Activated T-cell treated with anti-CD3 and anti-CD28 coated beads, Interleukin-2, amount 50 U/mL, for 72 hours (primary cell): ENCODE data around the gene CARS2. TPM values are rescaled to one million over a fixed set of nuclear protein-coding genes. Genes with fewer than 3 reads are reported as not detected.
"Not testable (repeated sequence)": the region's sequence is repeated elsewhere in the genome, so short reads cannot be mapped to it uniquely, and the experiment has no call there.

Source experiments
- ATAC-seq, 2 donors: fragments of 150-1000 bp; cut with Tn5 transposase; replicated peaks in 1 of 2; 2 replicates each; pipeline ENCODE4 v1.10.0; 2021; ENCODE audit warnings: moderate library complexity in 2 of 2, mild to moderate bottlenecking in 1 of 2
- DNase-seq, 2 donors: peaks; one replicate each; pipeline ENCODE4 v3.0.0; 2021 to 2022; ENCODE audit warnings: mixed read lengths in 1 of 2
- H3K27ac Mint-ChIP-seq: one replicate; pipeline ENCODE4 v1.8.0; 2022; ENCODE audit warnings: mild to moderate bottlenecking, moderate library complexity, mixed read lengths
- H3K27me3 Mint-ChIP-seq: one replicate; pipeline ENCODE4 v1.8.0; 2022; ENCODE audit warnings: low read depth, mixed read lengths
- H3K36me3 Mint-ChIP-seq, 2 donors: one replicate each; pipeline ENCODE4 v1.8.0; 2022; ENCODE audit warnings: mixed read lengths in 2 of 2, mild to moderate bottlenecking in 1 of 2; ENCODE audit not compliant: insufficient read depth in 2 of 2
- H3K4me1 Mint-ChIP-seq: one replicate; pipeline ENCODE4 v1.8.0; 2022; ENCODE audit warnings: low read depth, mixed read lengths
- H3K4me3 Mint-ChIP-seq, 2 donors: one replicate each; pipeline ENCODE4 v1.8.0; 2022; ENCODE audit warnings: mild to moderate bottlenecking in 2 of 2, mixed read lengths in 2 of 2, moderate library complexity in 2 of 2
- H3K9me3 Mint-ChIP-seq, 2 donors: one replicate each; pipeline ENCODE4 v1.8.0; 2022; ENCODE audit warnings: mixed read lengths in 2 of 2
- total RNA-seq, 2 donors: library from RNA; stranded (reverse); gene quantifications; one replicate each; pipeline ENCODE4 v1.2.3, GENCODE V29; 2022

CARS2 gene
- total RNA-seq, 2 donors from 2014 or later, result 42.3 to 59.3 TPM

DNA sequence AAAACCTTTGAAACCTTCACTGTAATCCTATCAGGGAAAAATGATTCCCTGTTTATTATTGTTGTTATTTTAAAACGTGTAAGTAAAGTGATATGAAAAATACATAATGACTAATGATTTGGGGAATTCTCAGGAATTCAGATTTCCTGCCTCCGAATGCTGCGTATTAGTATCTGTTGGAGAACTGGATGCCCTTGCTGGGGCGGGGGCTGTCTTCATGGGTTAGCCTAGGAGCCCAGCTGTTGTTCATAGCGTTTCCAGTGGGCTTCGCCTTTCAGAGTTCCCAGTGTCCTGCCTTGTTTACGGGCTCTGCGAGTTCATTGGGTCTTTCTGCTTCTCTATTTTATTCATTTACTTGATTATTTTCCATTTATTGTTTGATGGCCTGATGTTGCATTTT is 72.1 kb downstream of the CARS2 start:
- peaks cover 15% of the 10 kb centered on the region for H3K4me1 Mint-ChIP-seq
- no peak overlapping the region for H3K4me3 Mint-ChIP-seq
- DNase-seq (no peak), ATAC-seq (no peak)
- peak overlapping the region; percentile 44 for H3K27ac Mint-ChIP-seq
- peaks cover 2 to 8% of the 10 kb centered on the region in 2 donors for H3K36me3 Mint-ChIP-seq
- no peaks in the 10 kb centered on the region for H3K27me3 Mint-ChIP-seq
- no peaks in the 10 kb centered on the region for H3K9me3 Mint-ChIP-seq

DNA sequence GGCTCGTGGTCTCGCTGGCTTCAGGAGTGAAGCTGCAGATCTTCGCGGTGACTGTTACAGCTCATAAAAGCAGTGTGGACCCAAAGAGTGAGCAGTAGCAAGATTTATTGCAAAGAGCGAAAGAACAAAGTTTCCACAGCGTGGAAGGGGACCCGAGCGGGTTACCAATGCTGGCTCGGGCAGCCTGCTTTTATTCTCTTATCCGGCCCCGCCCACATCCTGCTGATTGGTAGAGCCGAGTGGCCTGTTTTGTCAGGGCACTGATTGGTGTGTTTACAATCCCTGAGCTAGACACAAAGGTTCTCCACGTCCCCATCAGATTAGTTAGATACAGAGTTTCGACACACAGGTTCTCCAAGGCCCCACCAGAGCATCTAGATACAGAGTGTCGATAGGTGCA is 73.7 kb downstream of the CARS2 start:
- not testable (repeated sequence) for DNase-seq, H3K9me3 Mint-ChIP-seq, ATAC-seq, H3K27me3 Mint-ChIP-seq, H3K27ac Mint-ChIP-seq, H3K4me3 Mint-ChIP-seq, H3K36me3 Mint-ChIP-seq
- H3K4me1 Mint-ChIP-seq, result peaks cover 22% of the 10 kb centered on the region

DNA sequence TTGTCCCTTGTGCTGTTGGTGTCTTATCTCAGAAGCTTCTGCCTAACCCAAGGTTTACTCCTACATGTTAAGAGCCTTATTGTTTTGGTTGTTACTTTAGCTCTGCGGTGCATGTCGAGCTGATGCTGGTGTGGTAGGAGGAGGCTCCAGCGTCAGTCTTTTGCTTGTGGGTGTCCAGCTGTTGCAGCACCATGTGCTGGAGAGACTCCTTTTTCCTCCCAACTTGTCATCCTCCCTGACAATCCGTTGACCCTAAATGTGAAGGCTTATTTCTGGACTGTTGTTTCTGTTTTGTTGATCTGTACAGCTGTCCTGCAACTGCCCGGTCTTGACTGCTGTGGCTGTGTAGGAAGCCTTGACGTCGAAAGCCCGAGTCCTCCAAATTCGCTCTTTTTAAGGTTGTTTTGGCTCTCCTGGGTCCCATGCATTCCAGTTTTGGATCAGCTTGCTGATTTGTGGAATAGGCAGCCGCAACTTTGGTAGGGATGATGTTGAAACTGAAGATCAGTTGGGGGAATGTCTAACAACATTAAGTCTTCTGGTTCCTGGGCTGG is 75.3 kb downstream of the CARS2 start:
- H3K27ac Mint-ChIP-seq, result peak overlapping the region; percentile 64

DNA sequence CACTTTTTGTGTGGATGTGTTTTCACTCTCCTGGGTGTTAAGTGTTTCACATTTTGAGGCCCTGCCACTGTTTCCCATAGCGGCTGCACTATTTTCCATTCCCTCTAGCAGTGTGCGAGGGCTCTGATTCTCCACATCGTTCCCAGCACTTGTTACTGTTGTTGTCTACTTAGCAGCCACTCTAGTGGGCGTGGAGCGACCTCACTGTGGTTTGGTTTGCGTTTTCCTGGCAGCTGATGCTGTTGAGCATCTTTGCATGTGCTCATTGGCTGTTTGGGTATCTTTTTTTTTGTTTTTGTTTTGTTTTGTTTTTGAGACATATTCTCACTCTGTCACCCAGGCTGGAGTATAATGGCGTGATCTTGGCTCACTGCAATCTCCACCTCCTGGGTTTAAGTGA is 76.2 kb downstream of the CARS2 start:
- H3K27ac Mint-ChIP-seq, result peak overlapping the region; percentile 55
- H3K4me1 Mint-ChIP-seq, result peaks cover 22% of the 10 kb centered on the region
- peak; percentile 65 to 72 for ATAC-seq
- DNase-seq, result peak; percentile 31 to 41
- no peaks in the 10 kb centered on the region for H3K27me3 Mint-ChIP-seq
- peaks cover 2 to 4% of the 10 kb centered on the region in 2 donors for H3K36me3 Mint-ChIP-seq
- no peaks in the 10 kb centered on the region for H3K9me3 Mint-ChIP-seq
- no peak overlapping the region for H3K4me3 Mint-ChIP-seq

More for the DNA sequence above, 75.3 kb downstream of the CARS2 start:
- peaks cover 22% of the 10 kb centered on the region for H3K4me1 Mint-ChIP-seq
- H3K36me3 Mint-ChIP-seq, result peaks cover 2 to 4% of the 10 kb centered on the region in 2 donors
- no peaks in the 10 kb centered on the region for H3K9me3 Mint-ChIP-seq
- H3K4me3 Mint-ChIP-seq, result no peak overlapping the region
- ATAC-seq, result no peak
- no peaks in the 10 kb centered on the region for H3K27me3 Mint-ChIP-seq
- DNase-seq, result no peak

DNA sequence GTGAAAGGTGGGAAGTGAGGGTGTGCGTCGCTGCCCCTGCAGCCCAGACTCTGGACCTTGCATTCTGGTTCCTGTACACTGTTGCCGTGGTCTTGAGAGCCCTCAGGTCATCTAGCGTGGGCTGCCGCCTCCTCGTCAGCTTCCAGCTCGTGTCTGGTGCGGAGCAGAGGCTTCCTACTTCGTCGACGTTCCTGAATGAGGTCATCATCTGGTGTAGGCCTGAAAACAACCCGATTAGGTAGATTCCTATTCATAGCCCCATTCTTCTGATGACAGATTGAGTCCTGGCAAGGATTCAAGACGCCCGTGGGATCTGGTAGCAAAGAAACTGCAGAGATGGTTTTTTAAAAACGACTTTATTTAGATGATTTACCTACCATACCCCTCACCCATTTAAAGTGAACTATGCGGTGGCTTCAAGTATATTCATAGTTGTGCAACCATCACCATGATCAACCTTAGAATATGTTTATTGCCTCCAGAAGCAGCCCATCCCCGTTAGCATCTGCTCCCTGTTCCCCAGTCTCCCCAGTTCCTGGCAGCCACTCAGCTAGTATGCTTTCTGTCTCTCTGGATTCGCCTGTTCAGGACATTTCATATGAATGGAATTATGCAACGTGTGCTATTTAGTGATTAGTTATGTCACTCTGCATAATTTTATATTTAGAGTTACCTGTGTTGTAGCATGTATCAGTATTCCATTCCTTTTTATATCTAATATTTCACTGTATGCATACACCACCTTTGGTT is 76.8 kb downstream of the CARS2 start:
- Mint-ChIP-seq H3K4me1 (peaks cover 22% of the 10 kb centered on the region), H3K27ac (peak overlapping the region; percentile 55)

DNA sequence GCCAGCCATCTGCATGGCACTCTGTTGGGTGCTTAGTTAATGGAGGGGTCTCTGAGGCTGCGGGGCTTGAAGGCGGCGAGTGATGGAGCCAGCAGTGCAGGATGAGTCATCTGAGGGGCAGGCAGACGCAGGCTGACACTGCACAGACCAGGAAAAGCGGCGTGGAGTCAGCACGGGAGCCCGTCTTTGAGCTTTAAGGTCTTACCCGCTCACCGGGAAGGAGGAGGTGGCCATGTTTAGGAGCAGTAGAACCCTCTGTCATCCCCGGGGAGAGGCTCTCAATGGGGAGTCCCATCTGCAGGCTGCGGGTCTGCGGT is 77.5 kb downstream of the CARS2 start:
- Mint-ChIP-seq H3K36me3 (peaks cover 2 to 4% of the 10 kb centered on the region in 2 donors), H3K9me3 (no peaks in the 10 kb centered on the region), H3K27me3 (no peaks in the 10 kb centered on the region), H3K4me1 (peaks cover 22% of the 10 kb centered on the region), H3K27ac (no peak overlapping the region), H3K4me3 (no peak overlapping the region)
- DNase-seq (no peak), ATAC-seq (no peak)

More for the DNA sequence above, 76.8 kb downstream of the CARS2 start:
- no peaks in the 10 kb centered on the region for H3K9me3 Mint-ChIP-seq
- no peak for DNase-seq
- ATAC-seq, result no peak
- H3K36me3 Mint-ChIP-seq, result peaks cover 2 to 4% of the 10 kb centered on the region in 2 donors
- no peak overlapping the region for H3K4me3 Mint-ChIP-seq
- H3K27me3 Mint-ChIP-seq, result no peaks in the 10 kb centered on the region

DNA sequence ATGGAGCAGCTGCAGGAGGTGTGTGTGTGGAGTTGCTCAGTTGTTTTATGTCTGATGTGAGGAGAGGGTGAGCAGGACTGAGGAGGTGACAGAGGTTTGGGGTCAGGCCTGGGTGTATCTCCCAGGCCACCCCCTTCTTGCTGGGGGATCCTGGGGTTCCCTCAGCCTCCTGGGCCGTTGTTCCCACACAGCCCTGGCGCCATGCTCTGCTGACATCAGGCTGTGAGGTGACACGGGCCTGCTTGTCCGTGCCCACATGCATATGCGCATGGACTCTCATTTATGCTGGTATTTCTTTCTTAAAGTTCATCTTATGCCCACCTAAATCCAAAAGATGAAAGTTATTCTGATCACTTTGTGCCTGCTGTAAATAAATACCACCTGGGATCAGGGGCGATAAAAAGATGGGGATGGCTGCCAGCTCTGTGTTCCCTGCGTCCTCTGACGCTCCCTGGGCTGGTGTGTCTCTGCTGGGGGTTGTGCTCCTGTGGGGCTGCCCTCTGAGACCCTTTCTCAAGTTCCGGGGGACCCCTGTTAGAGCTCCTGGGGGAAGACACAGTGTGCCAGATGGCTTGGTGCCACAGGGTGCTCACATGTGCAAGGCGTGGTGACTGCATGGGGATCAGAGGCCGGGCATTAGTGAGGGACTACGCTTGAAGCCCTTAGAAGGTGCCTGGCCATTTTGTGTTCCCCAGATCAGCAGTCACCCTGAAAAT is 78.0 kb downstream of the CARS2 start:
- Mint-ChIP-seq H3K27ac (no peak overlapping the region), H3K36me3 (peaks cover 4% of the 10 kb centered on the region in 2 donors), H3K4me3 (no peak overlapping the region), H3K4me1 (peaks cover 24% of the 10 kb centered on the region), H3K27me3 (no peaks in the 10 kb centered on the region), H3K9me3 (no peaks in the 10 kb centered on the region)
- no peak for DNase-seq
- ATAC-seq, result no peak

DNA sequence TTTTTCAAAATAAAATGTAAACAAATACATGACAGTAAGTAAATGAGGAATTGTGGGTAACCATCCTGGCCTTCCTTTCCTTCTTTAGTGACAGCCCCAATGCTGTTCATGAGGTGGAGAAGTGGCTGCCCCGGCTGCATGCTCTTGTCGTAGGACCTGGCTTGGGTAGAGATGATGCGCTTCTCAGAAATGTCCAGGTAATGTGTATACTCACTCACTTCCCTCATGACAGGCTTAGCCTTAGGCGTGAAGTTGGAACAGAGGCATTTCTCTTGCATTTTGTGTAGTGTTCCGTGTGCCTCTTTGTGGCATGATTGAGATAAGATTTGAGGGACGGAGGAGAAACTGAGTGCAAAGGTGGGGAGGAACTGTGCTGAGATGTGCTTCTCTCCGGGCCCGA is 78.6 kb downstream of the CARS2 start:
- peaks cover 7% of the 10 kb centered on the region in 2 donors for H3K36me3 Mint-ChIP-seq
- no peak for ATAC-seq
- DNase-seq, result no peak
- no peak overlapping the region for H3K27ac Mint-ChIP-seq
- no peaks in the 10 kb centered on the region for H3K27me3 Mint-ChIP-seq
- H3K4me1 Mint-ChIP-seq, result peaks cover 30% of the 10 kb centered on the region
- H3K4me3 Mint-ChIP-seq, result no peak overlapping the region
- no peaks in the 10 kb centered on the region for H3K9me3 Mint-ChIP-seq

DNA sequence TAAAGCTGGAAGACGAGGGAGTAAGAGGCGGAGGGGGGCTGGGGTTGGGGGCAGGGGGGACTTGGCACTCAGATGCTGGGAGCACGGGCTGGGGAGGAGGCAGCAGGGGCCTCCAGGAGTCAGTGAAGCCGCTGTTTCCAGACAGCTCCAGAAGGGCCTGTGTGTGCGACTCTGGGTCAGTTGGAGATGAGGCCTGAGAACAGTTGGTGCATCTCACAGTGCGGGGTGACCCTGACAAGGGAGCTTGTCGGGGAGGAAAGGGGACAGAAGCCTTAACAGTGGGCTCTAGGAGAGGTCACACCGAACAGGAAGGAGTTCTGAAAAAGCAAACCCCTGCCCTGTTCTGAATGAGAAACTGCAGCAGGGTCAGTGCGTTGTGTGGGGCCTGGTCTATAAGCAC is 79.4 kb downstream of the CARS2 start:
- Mint-ChIP-seq H3K36me3 (peaks cover 5 to 7% of the 10 kb centered on the region in 2 donors), H3K27me3 (no peaks in the 10 kb centered on the region), H3K9me3 (no peaks in the 10 kb centered on the region), H3K4me1 (peaks cover 30% of the 10 kb centered on the region), H3K4me3 (no peak overlapping the region), H3K27ac (no peak overlapping the region)
- no peak for ATAC-seq
- DNase-seq, result no peak

DNA sequence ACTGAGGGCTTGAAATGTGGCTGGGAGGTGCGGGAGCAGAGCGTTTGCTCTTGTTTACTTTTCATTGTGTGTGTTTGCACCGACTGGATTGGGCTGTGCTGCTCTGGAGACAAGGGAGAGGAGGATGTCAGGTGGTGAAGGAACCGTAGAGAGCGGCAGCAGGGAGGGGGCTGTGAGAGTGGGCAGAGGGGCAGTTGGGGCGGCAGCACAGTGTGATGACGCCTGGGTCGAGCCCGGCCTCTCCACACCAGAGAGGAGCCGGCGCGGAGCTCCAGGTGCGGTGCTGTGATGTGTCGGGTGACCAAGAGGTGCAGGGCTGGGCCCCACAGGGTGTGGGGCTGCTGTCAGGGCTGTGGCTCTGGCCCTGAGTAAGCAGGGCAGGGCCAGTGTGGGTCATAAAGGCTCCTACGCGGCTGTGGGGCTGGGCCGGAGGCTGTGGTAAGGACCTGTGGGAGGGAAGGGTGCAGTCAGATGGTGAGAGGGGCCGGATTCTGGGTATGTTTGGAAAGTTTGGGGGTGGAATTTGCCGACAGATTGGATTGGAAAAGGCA is 80.1 kb downstream of the CARS2 start:
- ATAC-seq (no peak), DNase-seq (no peak)
- no peak overlapping the region for H3K27ac Mint-ChIP-seq
- peaks cover 5 to 7% of the 10 kb centered on the region in 2 donors for H3K36me3 Mint-ChIP-seq
- H3K27me3 Mint-ChIP-seq, result no peaks in the 10 kb centered on the region
- no peaks in the 10 kb centered on the region for H3K9me3 Mint-ChIP-seq
- peaks cover 30% of the 10 kb centered on the region for H3K4me1 Mint-ChIP-seq
- no peak overlapping the region for H3K4me3 Mint-ChIP-seq

DNA sequence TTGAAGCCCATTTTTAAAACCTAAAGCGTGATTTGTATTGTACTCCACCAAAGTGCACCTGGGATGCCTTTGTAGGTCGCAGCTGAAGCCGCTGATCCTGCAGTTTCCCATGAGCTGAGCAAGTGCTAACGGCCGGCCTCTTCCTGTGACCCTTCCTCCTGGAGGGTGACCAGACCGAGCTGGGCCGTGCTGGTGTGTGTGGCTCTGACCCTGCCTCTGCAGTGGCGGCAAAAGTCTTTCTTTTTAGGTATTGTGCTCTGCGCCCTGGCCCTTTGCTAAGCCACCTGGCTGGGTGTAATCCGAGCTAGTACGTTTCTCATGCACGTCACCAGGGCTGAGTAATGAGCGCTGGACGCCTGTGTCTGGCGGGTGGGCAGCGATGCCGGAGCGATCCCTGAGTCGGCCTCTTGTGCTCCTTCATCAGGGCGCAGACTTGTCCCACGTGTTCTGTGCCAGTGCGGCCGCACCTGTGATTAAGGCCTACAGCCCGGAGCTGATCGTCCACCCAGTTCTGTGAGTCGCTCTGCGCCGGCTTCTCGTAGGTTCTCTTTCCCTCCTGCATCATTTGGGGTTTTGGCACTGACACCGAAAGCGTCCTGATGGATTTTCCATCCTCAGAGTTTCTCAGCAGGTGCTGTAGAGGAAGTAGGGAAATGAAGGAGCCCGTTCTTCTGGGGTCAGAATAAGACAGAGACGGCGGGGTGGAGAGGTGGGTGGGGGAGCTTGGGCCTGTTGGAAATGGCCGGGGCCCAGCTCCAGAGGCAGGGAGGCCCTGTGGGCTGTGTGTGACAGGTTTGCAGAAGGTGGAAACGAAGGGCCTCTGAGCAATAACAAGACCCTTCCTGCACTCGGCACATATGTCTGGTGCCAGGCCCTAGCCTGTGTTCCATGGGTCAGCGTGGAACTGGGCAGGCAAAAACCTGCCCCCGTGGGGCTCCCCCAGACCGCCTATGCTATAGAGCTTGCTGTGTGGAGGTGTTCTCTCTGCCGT is 80.9 kb downstream of the CARS2 start:
- Mint-ChIP-seq H3K4me3 (no peak overlapping the region), H3K27me3 (no peaks in the 10 kb centered on the region), H3K9me3 (no peaks in the 10 kb centered on the region), H3K27ac (no peak overlapping the region), H3K4me1 (peaks cover 29% of the 10 kb centered on the region), H3K36me3 (peaks cover 5 to 7% of the 10 kb centered on the region in 2 donors)
- no peak for DNase-seq
- no peak for ATAC-seq

DNA sequence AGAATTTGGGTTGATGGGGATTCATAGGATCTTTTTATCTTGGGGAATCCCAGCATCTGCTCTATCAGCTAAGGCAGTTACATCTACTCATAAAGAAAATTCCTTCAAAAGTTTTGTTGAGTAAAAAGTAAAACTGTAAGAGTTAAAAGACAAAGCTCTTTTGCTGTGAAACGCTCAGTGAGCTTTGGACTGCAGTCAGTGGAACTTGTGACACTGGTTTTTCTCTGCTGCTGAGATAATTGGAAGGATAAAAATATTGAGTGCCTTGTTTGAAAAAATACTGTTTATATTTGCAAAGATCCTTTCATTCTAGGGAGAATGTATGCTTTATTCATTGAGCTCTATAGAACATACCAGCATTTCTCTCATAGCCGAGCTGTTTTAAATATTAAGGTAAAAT is 85.3 kb downstream of the CARS2 start:
- Mint-ChIP-seq H3K27ac (peak overlapping the region; percentile 12), H3K9me3 (no peaks in the 10 kb centered on the region), H3K27me3 (no peaks in the 10 kb centered on the region), H3K36me3 (peaks cover 4 to 5% of the 10 kb centered on the region in 2 donors), H3K4me3 (no peak overlapping the region), H3K4me1 (peaks cover 37% of the 10 kb centered on the region)
- no peak for DNase-seq
- no peak for ATAC-seq
